HG02571 (cell line): ENCODE results near the gene ACYP2.
"Not testable (repeated sequence)": the region's sequence is repeated elsewhere in the genome, so short reads cannot be mapped to it uniquely, and the experiment has no call there.

Experiments
- ATAC-seq: cut with Tn5 transposase; IDR thresholded peaks from one replicate; pipeline ENCODE4 v1.9.1; 2021; ENCODE audit warnings: mild to moderate bottlenecking, moderate library complexity; ENCODE audit not compliant: unreplicated experiment

ACYP2 gene

GRCh38 chr2:54115284-54116137 is at the start of gene ACYP2:
ACYP2 (plus strand) TSS chr2:54115615.
- ATAC-seq, result peak; percentile 93

GRCh38 chr2:54065891-54066290 is 49.5 kb upstream of the ACYP2 start:
- no peak for ATAC-seq

- ATAC-seq, result no peak
These were observed 47.5 kb upstream of the ACYP2 start for GRCh38 chr2:54067851-54068375.

GRCh38 chr2:54072483-54072882 is 42.9 kb upstream of the ACYP2 start:
- not testable (repeated sequence) for ATAC-seq

GRCh38 chr2:54073796-54074195 is 41.6 kb upstream of the ACYP2 start:
- no peak for ATAC-seq

GRCh38 chr2:54074606-54075341 is 40.6 kb upstream of the ACYP2 start:
- ATAC-seq, result no peak

GRCh38 chr2:54076586-54076985 is 38.8 kb upstream of the ACYP2 start:
- no peak for ATAC-seq

GRCh38 chr2:54077088-54077900 is 38.1 kb upstream of the ACYP2 start:
- no peak for ATAC-seq

- no peak for ATAC-seq
These were observed 36.1 kb upstream of the ACYP2 start for GRCh38 chr2:54079331-54079730.

- peak; percentile 95 for ATAC-seq
These were observed 33.8 kb upstream of the ACYP2 start for GRCh38 chr2:54081574-54081973.

GRCh38 chr2:54083021-54083420 is 32.4 kb upstream of the ACYP2 start:
- ATAC-seq, result no peak

GRCh38 chr2:54083445-54083844 is 32.0 kb upstream of the ACYP2 start:
- no peak for ATAC-seq

GRCh38 chr2:54084600-54084999 is 30.8 kb upstream of the ACYP2 start:
- no peak for ATAC-seq

GRCh38 chr2:54085069-54085468 is 30.3 kb upstream of the ACYP2 start:
- ATAC-seq, result no peak

- no peak for ATAC-seq
These were observed 29.3 kb upstream of the ACYP2 start for GRCh38 chr2:54086157-54086556.

GRCh38 chr2:54088191-54088634 is 27.2 kb upstream of the ACYP2 start:
- no peak for ATAC-seq

GRCh38 chr2:54088719-54089118 is 26.7 kb upstream of the ACYP2 start:
- ATAC-seq, result no peak

- ATAC-seq, result no peak
These were observed 24.8 kb upstream of the ACYP2 start for GRCh38 chr2:54090521-54091117.

- no peak for ATAC-seq
These were observed 22.5 kb upstream of the ACYP2 start for GRCh38 chr2:54092940-54093339.

GRCh38 chr2:54095406-54095805 is 20.0 kb upstream of the ACYP2 start:
- ATAC-seq, result not testable (repeated sequence)

GRCh38 chr2:54096141-54096540 is 19.3 kb upstream of the ACYP2 start:
- ATAC-seq, result not testable (repeated sequence)
